Activated B cell treated with CpG ODN at 0.5 μM for 24 hours (primary cell): ENCODE data around the gene LRRC74A. TPM values are rescaled to one million over a fixed set of nuclear protein-coding genes. Genes with fewer than 3 reads are reported as not detected.

Experiments
- ATAC-seq: fragments of 200-7000 bp; cut with Tn5 transposase; one replicate; pipeline ENCODE4 v1.10.0; 2021; ENCODE audit warnings: low read depth, mild to moderate bottlenecking, moderate library complexity
- CTCF ChIA-PET: fragments of 350-600 bp; sonication (Branson Sonifier 250); formaldehyde crosslinking; loops from one replicate; lab custom pipeline; 2021; ENCODE audit warnings: antibody characterized with exemption; lab: Charles Lee
- POLR2A ChIA-PET: fragments of 350-600 bp; sonication (Branson Sonifier 250); formaldehyde crosslinking; loops from one replicate; lab custom pipeline; 2021; ENCODE audit warnings: antibody characterized with exemption; lab: Charles Lee
- DNase-seq: peaks from one replicate; pipeline ENCODE4 v3.0.0; 2022
- H3K27ac Mint-ChIP-seq: one replicate; pipeline ENCODE4 v1.8.0; 2020; ENCODE audit warnings: mixed read lengths
- H3K27me3 Mint-ChIP-seq: one replicate; pipeline ENCODE4 v1.8.0; 2021; ENCODE audit warnings: mixed read lengths
- H3K36me3 Mint-ChIP-seq: one replicate; pipeline ENCODE4 v1.8.0; 2021; ENCODE audit warnings: low read depth, mixed read lengths
- H3K4me1 Mint-ChIP-seq: one replicate; pipeline ENCODE4 v1.8.0; 2021; ENCODE audit warnings: mixed read lengths
- H3K4me3 Mint-ChIP-seq: one replicate; pipeline ENCODE4 v1.8.0; 2020; ENCODE audit warnings: mild to moderate bottlenecking, mixed read lengths
- H3K9me3 Mint-ChIP-seq: one replicate; pipeline ENCODE4 v1.8.0; 2020; ENCODE audit warnings: mixed read lengths
- CTCF ChIP-seq: fragments of 200-600 bp; IDR thresholded peaks from one replicate; pipeline ENCODE4 v1.8.0; 2022; ENCODE audit warnings: antibody characterized with exemption, mild to moderate bottlenecking
- intact Hi-C: fragments of 100-400 bp; cut with micrococcal nuclease; formaldehyde crosslinking; loops from one replicate; pipeline ENCODE4 v1.15.1; 2024
- total RNA-seq: library from RNA; stranded (reverse); gene quantifications from 2 replicates; pipeline ENCODE4 v1.2.3, GENCODE V29; 2022

LRRC74A gene
- total RNA-seq, 1 donor from 2014 or later: not detected

GRCh38 chr14:76856769-76857168 lies 30.6 kb downstream of the LRRC74A start:
- DNase-seq (no peak), ATAC-seq (no peak)
- Mint-ChIP-seq H3K4me1 (no peaks in the 10 kb centered on the region), H3K27ac (no peak overlapping the region), H3K4me3 (no peak overlapping the region), H3K36me3 (no peaks in the 10 kb centered on the region), H3K27me3 (peaks cover 17% of the 10 kb centered on the region), H3K9me3 (no peaks in the 10 kb centered on the region)
- intact Hi-C loops: no loop called here
- CTCF ChIA-PET: no interaction called here
- POLR2A ChIA-PET: no interaction called here
- no peak for TF ChIP-seq CTCF

- TF ChIP-seq CTCF: no peak
- H3K36me3 Mint-ChIP-seq: no peaks in the 10 kb centered on the region
- intact Hi-C loops: no loop called here
- POLR2A ChIA-PET: no interaction called here
- CTCF ChIA-PET: no interaction called here
- no peak for ATAC-seq
- H3K4me3 Mint-ChIP-seq: no peak overlapping the region
- no peaks in the 10 kb centered on the region for H3K9me3 Mint-ChIP-seq
- H3K27me3 Mint-ChIP-seq: peaks cover 11% of the 10 kb centered on the region
- DNase-seq: no peak
- peaks cover 10% of the 10 kb centered on the region for H3K4me1 Mint-ChIP-seq
- H3K27ac Mint-ChIP-seq: no peak overlapping the region
These were observed 35.5 kb downstream of the LRRC74A start for GRCh38 chr14:76861574-76862255.

GRCh38 chr14:76862546-76863282 lies 36.5 kb downstream of the LRRC74A start:
- peaks cover 11% of the 10 kb centered on the region for H3K27me3 Mint-ChIP-seq
- intact Hi-C loops: no loop called here
- H3K4me3 Mint-ChIP-seq: no peak overlapping the region
- no peaks in the 10 kb centered on the region for H3K9me3 Mint-ChIP-seq
- ATAC-seq (no peak), DNase-seq (no peak)
- CTCF ChIA-PET: interaction anchor here (1.5 kb wide), 1 partner anchor 10 kb away, joined by 3 read pairs; no protein-coding TSS in a partner anchor
- no peaks in the 10 kb centered on the region for H3K36me3 Mint-ChIP-seq
- H3K27ac Mint-ChIP-seq: no peak overlapping the region
- POLR2A ChIA-PET: no interaction called here
- TF ChIP-seq CTCF: no peak
- peaks cover 15% of the 10 kb centered on the region for H3K4me1 Mint-ChIP-seq

- ChIA-PET POLR2A (interaction anchor here (0.7 kb wide), 1 partner anchor 693 kb away, joined by 3 read pairs; no protein-coding TSS in a partner anchor), CTCF (interaction anchor here (1.5 kb wide), 1 partner anchor 9 kb away, joined by 3 read pairs; no protein-coding TSS in a partner anchor)
- Mint-ChIP-seq H3K4me1 (peaks cover 18% of the 10 kb centered on the region), H3K9me3 (no peaks in the 10 kb centered on the region), H3K27ac (no peak overlapping the region), H3K4me3 (no peak overlapping the region), H3K27me3 (peaks cover 12% of the 10 kb centered on the region), H3K36me3 (no peaks in the 10 kb centered on the region)
- intact Hi-C loops: no loop called here
- no peak for TF ChIP-seq CTCF
- DNase-seq (no peak), ATAC-seq (no peak)
These were observed 37.7 kb downstream of the LRRC74A start for GRCh38 chr14:76863724-76864407.
